Left lobe of liver (tissue), 2 donors: ENCODE results near the gene WWC1. TPM values are rescaled to one million over a fixed set of nuclear protein-coding genes. Genes with fewer than 3 reads are reported as not detected.

Experiments used
- ATAC-seq: fragments of 200-7000 bp; cut with Tn5 transposase; one replicate; pipeline ENCODE4 v1.9.1; 2020; ENCODE audit warnings: mild to moderate bottlenecking, moderate library complexity
- DNase-seq: peaks from one replicate; pipeline ENCODE4 v3.0.0-alpha.2; 2020; ENCODE audit warnings: low spot score
- total RNA-seq: library from RNA; stranded (reverse); gene quantifications from one replicate; pipeline ENCODE4 v1.2.1, GENCODE V29; 2021
- donor health status: DM: no; HTN: no; CAD: no; lungs with moderate emphysema.
- donor health status: DM: no; HTN: yes; CAD: no.

The WWC1 gene
- total RNA-seq, 1 donor from 2014 or later, result 11.2 TPM

DNA sequence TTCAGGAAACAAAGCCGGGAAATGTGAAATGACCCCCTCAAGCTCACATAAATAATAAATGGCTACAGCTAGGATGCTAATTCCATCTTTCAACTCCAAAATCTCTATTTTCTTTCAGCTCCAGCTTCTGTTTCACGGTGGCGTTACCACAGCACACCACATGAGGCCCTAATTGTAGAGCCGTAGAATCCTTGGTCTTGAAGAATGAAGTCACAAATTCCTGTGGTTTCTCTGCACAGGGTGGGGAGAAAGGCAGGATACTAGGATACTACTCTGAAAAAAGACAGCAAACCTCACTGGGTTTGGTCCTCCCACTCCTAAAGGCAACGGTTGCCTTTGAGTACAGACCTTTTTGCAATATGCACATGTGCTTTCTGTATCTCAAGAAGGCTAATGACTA, 180.9 kb downstream of the WWC1 start:
- no peak for DNase-seq
- ATAC-seq, result no peak

GRCh38 chr5:168474319-168474718, 182.9 kb downstream of the WWC1 start:
- DNase-seq, result no peak
- no peak for ATAC-seq

DNA sequence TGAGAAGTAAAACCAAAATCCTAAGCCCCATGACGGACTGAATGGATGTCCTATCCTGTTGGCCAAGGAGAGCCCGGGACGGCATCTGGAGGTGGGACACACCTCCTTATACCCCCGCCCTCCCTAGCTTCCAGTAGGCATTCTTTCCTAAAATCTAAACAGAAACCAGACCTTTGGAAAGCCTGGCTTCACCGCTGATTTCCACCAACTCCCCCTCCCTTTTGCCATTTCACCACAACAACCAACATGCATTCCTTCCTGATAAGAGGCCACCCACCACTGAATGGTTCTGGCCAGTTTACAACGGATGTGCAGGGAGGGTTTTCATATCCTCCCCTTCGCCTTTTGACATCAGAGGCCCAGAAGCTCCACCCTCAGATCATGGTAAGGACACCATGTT, 185.6 kb downstream of the WWC1 start:
- ATAC-seq (no peak), DNase-seq (no peak)

DNA sequence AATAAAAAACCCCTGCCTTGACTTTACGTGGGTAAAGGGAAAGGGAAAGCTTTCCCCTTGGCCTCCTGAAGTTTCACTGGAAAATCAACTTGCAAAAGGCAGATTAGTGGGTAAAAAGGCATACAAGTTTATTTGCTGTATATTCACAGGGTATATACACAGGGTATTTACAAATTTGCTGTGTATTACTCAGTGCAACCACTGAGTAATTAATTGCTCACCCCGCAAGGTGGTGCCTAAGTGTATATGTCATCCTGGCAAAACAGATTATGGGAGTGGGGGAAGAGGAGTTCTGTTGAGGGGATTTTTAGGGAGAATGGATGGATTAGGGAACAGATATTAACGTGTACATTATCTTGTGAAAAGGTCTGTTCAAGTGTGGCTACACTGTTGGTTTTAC, 187.7 kb downstream of the WWC1 start:
- ATAC-seq, result no peak
- no peak for DNase-seq

GRCh38 chr5:168480601-168481000, 189.2 kb downstream of the WWC1 start:
- ATAC-seq, result no peak

DNA sequence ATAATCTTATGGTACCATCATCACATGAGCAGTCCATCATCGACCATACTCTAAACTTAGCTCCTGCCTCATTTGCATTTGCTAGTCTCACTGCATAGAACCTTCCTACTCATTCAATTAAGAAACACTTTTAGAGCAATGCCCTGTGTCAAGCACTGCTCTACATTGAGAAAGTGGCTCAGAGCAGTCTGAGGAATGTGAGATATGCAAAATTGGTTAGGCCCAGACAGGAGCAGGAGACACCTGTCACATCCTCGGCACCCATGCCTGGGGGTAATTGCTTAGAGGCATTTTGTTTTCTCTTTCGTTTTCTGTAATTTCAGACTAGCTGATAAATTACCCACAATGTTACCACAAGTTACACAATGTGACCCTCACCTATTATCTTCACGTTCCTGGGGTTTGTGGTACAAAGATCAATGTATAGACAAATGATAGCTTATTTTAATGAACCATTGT, 189.9 kb downstream of the WWC1 start:
- DNase-seq (no peak), ATAC-seq (no peak)

More at GRCh38 chr5:168480601-168481000, 189.2 kb downstream of the WWC1 start:
- no peak for DNase-seq

DNA sequence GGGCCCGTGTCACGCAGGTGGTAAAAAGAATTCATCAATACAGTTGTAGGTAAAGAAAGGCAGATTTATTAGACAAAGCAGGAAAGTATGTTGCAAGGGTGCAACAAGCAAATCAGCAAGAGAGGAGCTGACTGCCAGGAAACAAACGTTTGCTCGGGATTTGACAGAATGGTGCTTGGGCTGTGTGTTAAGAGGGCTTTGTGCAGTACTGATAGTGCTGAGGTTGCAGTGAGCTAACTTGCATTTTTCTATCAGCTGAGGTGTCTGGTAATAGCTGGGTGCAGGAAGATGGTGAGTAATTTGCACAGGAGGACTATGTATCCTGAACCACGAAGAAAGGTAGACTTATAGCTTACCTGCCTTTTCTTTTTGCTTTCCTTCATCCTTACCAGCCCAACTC, 190.9 kb downstream of the WWC1 start:
- no peak for DNase-seq
- ATAC-seq, result no peak

DNA sequence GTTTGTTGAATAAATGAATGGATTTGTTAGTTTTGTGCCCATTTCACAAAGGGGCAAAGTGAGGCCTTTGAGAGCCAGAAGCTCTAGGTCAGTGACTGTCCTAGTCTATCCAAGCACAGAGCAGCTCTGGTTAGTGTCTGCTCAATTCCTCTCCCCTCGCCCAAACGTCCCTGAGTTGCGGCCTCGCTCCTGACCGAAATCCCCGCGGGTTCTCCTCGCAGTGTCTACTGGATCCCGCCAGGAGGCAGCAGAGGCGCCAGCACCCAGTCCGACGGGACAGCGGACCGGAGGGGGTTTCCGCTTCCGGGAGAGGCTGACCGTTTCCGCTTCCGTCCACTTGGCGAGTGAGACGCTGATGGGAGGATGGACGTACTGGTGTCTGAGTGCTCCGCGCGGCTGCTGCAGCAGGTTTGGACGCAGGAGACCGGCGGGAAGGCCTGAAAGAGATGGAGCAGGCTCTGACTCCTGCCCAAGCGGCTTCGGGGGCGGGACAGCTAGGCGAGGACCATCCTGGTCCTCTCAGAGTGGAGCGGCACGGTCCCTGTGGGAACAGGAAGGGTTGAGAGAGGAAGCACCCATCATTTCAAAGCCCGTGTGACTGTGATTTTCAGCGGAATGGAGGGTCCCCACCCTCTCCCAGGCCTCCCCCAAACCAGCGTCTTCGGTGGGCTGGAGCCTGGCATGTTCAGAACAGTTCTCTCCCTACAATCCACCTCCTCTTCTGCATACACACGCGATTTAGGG, 194.9 kb downstream of the WWC1 start, which contains the start of gene RARS1:
Gene RARS1, plus strand, starts transcription at position 336 of the 744 bp plus-strand sequence. Its CDS starts 28 bp downstream, at position 364.
- ATAC-seq (peak; percentile 100), DNase-seq (peak; percentile 95)

DNA sequence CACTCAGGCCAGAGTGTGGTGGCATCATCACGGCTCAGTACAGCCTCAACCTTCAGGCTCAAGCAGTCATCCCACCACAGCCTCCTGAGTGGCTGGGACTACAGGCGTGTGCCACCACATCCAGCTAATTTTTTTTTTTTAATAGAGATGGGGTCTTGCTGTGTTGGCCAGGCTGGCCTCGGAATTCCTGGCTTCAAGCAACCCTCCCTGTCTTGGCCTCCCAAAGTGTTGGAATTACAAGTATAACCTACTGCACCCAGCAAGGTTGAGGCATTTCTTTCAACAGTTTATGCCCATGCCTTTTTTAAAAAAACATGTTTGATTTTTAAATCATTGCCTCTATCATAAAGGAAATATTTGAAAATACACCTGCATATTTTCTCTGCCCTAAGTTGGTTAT, 197.6 kb downstream of the WWC1 start:
- DNase-seq (no peak), ATAC-seq (no peak)

DNA sequence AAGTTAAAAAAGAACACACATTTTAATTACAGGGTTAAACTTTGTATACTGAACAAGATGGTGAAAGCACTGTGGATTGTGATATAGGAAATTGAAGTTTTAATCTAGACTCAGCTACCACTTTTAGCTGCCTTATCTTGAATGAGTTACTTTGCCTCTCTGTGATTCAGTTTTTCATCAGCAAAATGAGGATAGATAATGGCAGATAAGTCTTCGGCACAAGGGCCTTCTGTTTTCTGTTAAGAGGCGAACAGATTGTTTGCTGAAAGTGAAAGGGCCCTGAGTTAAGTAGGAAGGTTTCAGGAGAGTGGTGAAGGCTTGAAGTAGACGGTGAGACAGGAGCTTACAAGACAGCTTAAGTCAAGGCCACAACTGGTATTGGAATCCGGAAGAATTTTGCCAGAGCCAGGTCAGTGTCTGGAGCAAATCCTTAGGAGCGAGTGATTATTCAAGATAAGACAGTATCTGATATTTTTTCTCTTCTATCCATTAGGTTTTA, 202.7 kb downstream of the WWC1 start:
- ATAC-seq (no peak), DNase-seq (no peak)

GRCh38 chr5:168502563-168503237, 211.3 kb downstream of the WWC1 start:
- no peak for ATAC-seq
- DNase-seq, result no peak

GRCh38 chr5:168513861-168514428, 222.5 kb downstream of the WWC1 start:
- no peak for ATAC-seq
- DNase-seq, result no peak

Other genes starting within 250 kb of the WWC1 start
- gene RARS1, start 194.8 kb downstream of the WWC1 start, total RNA-seq, result 26.6 TPM
- gene FBLL1, start 237.7 kb downstream of the WWC1 start, total RNA-seq, result 0.15 TPM